ENCODE measurements around the gene ATOH1. TPM values are rescaled to one million over a fixed set of nuclear protein-coding genes. Genes with fewer than 3 reads are reported as not detected.

The ATOH1 gene
- total RNA-seq, 1 experiment from 2014 or later: 0.61 TPM

- no peak for TF ChIP-seq PRDM15 (CRISPR knock-in tag; IDR thresholded peaks at IDR 0.05)
These were observed 1.1 kb upstream of the ATOH1 start (continued) for GRCh38 chr4:93827272-93827947.

GRCh38 chr4:93828995-93829819 is 654 bp downstream of the ATOH1 start:
- peak overlapping the region; percentile 79 for H3K4me3 Mint-ChIP-seq
- DNase-seq (ENCODE audit: low spot score): peak; percentile 77
- peak; percentile 10 for ATAC-seq
- H3K36me3 Mint-ChIP-seq: no peaks in the 10 kb centered on the region
- H3K9me3 Mint-ChIP-seq: no peaks in the 10 kb centered on the region
- no peak overlapping the region for H3K27ac Mint-ChIP-seq
- ChIA-PET POLR2A (no interaction called here), CTCF (interaction anchor here (0.5 to 1.5 kb wide), 5 partner anchors 14 to 342 kb away, joined by 3 to 9 read pairs (median 3); no protein-coding TSS in a partner anchor)
- H3K27me3 Mint-ChIP-seq (ENCODE audit: low read depth): peaks cover 95% of the 10 kb centered on the region
- H3K4me1 Mint-ChIP-seq: peaks cover 57% of the 10 kb centered on the region
- TF ChIP-seq ZNF317 (CRISPR knock-in tag; IDR thresholded peaks at IDR 0.05; ENCODE audit: borderline replicate concordance, low read depth) (no peak), ZNF263 (CRISPR knock-in tag; IDR thresholded peaks at IDR 0.05; ENCODE audit: low read depth) (no peak), AR (CRISPR knock-in tag; IDR thresholded peaks at IDR 0.05) (no peak), ZNF512 (CRISPR knock-in tag; IDR thresholded peaks at IDR 0.05; ENCODE audit: borderline replicate concordance) (no peak), CREB1 (CRISPR knock-in tag; IDR thresholded peaks at IDR 0.05) (no peak), ELF4 (CRISPR knock-in tag; IDR thresholded peaks at IDR 0.05; ENCODE audit: low read depth) (no peak), GRHL2 (CRISPR knock-in tag; IDR thresholded peaks at IDR 0.05; ENCODE audit: insufficient replicate concordance, severe bottlenecking) (no peak), SMAD3 (CRISPR knock-in tag; IDR thresholded peaks at IDR 0.05; ENCODE audit: borderline replicate concordance) (peak; percentile 44; the same call in 1 of the 2 replicates), ATF2 (CRISPR knock-in tag; IDR thresholded peaks at IDR 0.05; ENCODE audit: borderline replicate concordance, low read depth) (no peak), E2F5 (CRISPR knock-in tag; IDR thresholded peaks at IDR 0.05) (peak; percentile 14), ZNF396 (CRISPR knock-in tag; IDR thresholded peaks at IDR 0.05; ENCODE audit: borderline replicate concordance) (no peak), FOXK1 (CRISPR knock-in tag; IDR thresholded peaks at IDR 0.05) (0 out of 2 replicates have a peak, but pooled peaks have one; percentile 37), ZNF425 (CRISPR knock-in tag; conservative IDR thresholded peaks at IDR 0.05) (no peak), ZNF232 (CRISPR knock-in tag; IDR thresholded peaks at IDR 0.05) (no peak), ZSCAN18 (CRISPR knock-in tag; IDR thresholded peaks at IDR 0.05) (no peak), KAT7 (CRISPR knock-in tag; IDR thresholded peaks at IDR 0.05; ENCODE audit: borderline replicate concordance) (0 out of 2 replicates have a peak, but pooled peaks have one; percentile 54)
